Fibroblast of lung (primary cell): Measurements from ENCODE around the gene KANSL2. TPM values are rescaled to one million over a fixed set of nuclear protein-coding genes. Genes with fewer than 3 reads are reported as not detected.

Experiments used
- DNase-seq, 2 donors: peaks; one replicate each; pipeline versions ENCODE4 v3.0.0 to v3.0.0-alpha.2; 2010; ENCODE audit warnings: low read depth in 2 of 2
- H2AFZ ChIP-seq: 2 replicates; pipeline ENCODE4 v1.5.1; 2012; ENCODE audit warnings: low read length, control low read depth, inconsistent platforms
- H3K27ac ChIP-seq: 2 replicates; pipeline ENCODE4 v1.5.1; 2011; ENCODE audit warnings: low read length, control low read depth; ENCODE audit not compliant: insufficient read depth
- H3K27me3 ChIP-seq: 2 replicates; pipeline ENCODE4 v1.5.1; 2011; ENCODE audit warnings: mild to moderate bottlenecking, low read length; ENCODE audit not compliant: control insufficient read depth, insufficient read depth
- H3K36me3 ChIP-seq: 2 replicates; pipeline ENCODE4 v1.5.1; 2011; ENCODE audit warnings: low read length; ENCODE audit not compliant: control insufficient read depth, insufficient read depth
- H3K4me1 ChIP-seq: 2 replicates; pipeline ENCODE4 v1.5.1; 2011; ENCODE audit warnings: low read length; ENCODE audit not compliant: control insufficient read depth, insufficient read depth; ENCODE audit errors: extremely low read depth
- H3K4me2 ChIP-seq: 2 replicates; pipeline ENCODE4 v1.5.1; 2011; ENCODE audit warnings: low read length, control low read depth; ENCODE audit not compliant: insufficient read depth; ENCODE audit errors: extremely low read depth
- H3K4me3 ChIP-seq, 4 experiments: fragments of 200-600 bp in 1 of 4; sonication (generic) in 1 of 4; replicated peaks in 1 of 4; 2 replicates each; pipeline ENCODE4 v1.5.1; 2011 to 2016; ENCODE audit warnings: low read length in 4 of 4, low read depth in 3 of 4, mild to moderate bottlenecking in 3 of 4, control low read depth in 2 of 4, inconsistent platforms in 1 of 4, mixed read lengths in 1 of 4; ENCODE audit not compliant: insufficient read depth in 1 of 4; ENCODE audit errors: control extremely low read depth in 1 of 4
- H3K79me2 ChIP-seq: 2 replicates; pipeline ENCODE4 v1.5.1; 2012; ENCODE audit warnings: mild to moderate bottlenecking, low read length, inconsistent platforms; ENCODE audit not compliant: control insufficient read depth, insufficient read depth
- H3K9ac ChIP-seq: 2 replicates; pipeline ENCODE4 v1.5.1; 2011; ENCODE audit warnings: mild to moderate bottlenecking, low read length, control low read depth; ENCODE audit not compliant: insufficient read depth
- H3K9me3 ChIP-seq: 2 replicates; pipeline ENCODE4 v1.5.1; 2012; ENCODE audit warnings: low read depth, low read length; ENCODE audit not compliant: control insufficient read depth, insufficient read depth
- H4K20me1 ChIP-seq: 2 replicates; pipeline ENCODE4 v1.5.1; 2011; ENCODE audit warnings: low read length; ENCODE audit not compliant: control insufficient read depth, insufficient read depth; ENCODE audit errors: extremely low read depth
- EZH2 ChIP-seq: IDR thresholded peaks from 2 replicates; pipeline ENCODE4 v1.5.1; 2012; ENCODE audit warnings: low read length, control low read depth, mild to moderate bottlenecking; ENCODE audit errors: missing control alignments
- polyA plus RNA-seq, 2 donors: library from polyadenylated mRNA; depleted of rRNA in 1 of 2; stranded (reverse) in 1 of 2; unstranded in 1 of 2; fragments of >200 nt; gene quantifications; 2 replicates each; pipeline ENCODE4 v1.2.1, GENCODE V29; 2011 to 2012; ENCODE audit warnings: missing spikeins in 1 of 2
- total RNA-seq: library from RNA; depleted of rRNA; stranded (reverse); fragments of >200 nt; gene quantifications from 2 replicates; pipeline ENCODE4 v1.2.1, GENCODE V29; 2014
- TF ChIP-seq, protein P1 (sequence below), 2 donors: IDR thresholded peaks in 1 of 2; conservative IDR thresholded peaks in 1 of 2; 1 replicate in 1 of 2; 2 replicates in 1 of 2; pipeline ENCODE4 v1.5.1; 2011 to 2012; ENCODE audit warnings: low read length in 2 of 2, control low read depth in 1 of 2, inconsistent platforms in 1 of 2, low read depth in 1 of 2, mild to moderate bottlenecking in 1 of 2

Gene KANSL2
- total and polyA plus RNA-seq, 2 donors (not counting 1 experiment from before 2014, with no cell fraction given) = 38.8 to 51.2 TPM

GRCh38 chr12:48717252-48717695 is 35.2 kb upstream of the KANSL2 start:
- Histone ChIP-seq H3K4me3 (peak overlapping the region; percentile 53 to 94 (median 74)), H3K36me3 (no peaks in the 10 kb centered on the region), H3K79me2 (peaks cover 38% of the 10 kb centered on the region), H3K9me3 (no peaks in the 10 kb centered on the region), H3K27me3 (no peaks in the 10 kb centered on the region), H3K27ac (peak overlapping the region; percentile 98), H3K4me1 (peaks cover 3% of the 10 kb centered on the region), H4K20me1 (no peaks in the 10 kb centered on the region), H3K9ac (peak overlapping the region; percentile 66), H3K4me2 (peak overlapping the region; percentile 78), H2AFZ (peak overlapping the region; percentile 83)
- TF ChIP-seq, protein P1, sequence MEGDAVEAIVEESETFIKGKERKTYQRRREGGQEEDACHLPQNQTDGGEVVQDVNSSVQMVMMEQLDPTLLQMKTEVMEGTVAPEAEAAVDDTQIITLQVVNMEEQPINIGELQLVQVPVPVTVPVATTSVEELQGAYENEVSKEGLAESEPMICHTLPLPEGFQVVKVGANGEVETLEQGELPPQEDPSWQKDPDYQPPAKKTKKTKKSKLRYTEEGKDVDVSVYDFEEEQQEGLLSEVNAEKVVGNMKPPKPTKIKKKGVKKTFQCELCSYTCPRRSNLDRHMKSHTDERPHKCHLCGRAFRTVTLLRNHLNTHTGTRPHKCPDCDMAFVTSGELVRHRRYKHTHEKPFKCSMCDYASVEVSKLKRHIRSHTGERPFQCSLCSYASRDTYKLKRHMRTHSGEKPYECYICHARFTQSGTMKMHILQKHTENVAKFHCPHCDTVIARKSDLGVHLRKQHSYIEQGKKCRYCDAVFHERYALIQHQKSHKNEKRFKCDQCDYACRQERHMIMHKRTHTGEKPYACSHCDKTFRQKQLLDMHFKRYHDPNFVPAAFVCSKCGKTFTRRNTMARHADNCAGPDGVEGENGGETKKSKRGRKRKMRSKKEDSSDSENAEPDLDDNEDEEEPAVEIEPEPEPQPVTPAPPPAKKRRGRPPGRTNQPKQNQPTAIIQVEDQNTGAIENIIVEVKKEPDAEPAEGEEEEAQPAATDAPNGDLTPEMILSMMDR (conservative IDR thresholded peaks at IDR 0.05 in 1 of 2, IDR thresholded peaks at IDR 0.05 in 1 of 2; ENCODE audit: low read depth in 1 of 2, low read length in 2 of 2) = no peak
- TF ChIP-seq EZH2 = no peak
- DNase-seq = peak in 1 of 2 donors; percentile 23

- Histone ChIP-seq H3K79me2 (peaks cover 42% of the 10 kb centered on the region), H4K20me1 (no peaks in the 10 kb centered on the region), H3K4me2 (peak within 1 kb of the TSS; percentile 78), H3K9ac (peak within 1 kb of the TSS; percentile 90), H2AFZ (peak within 1 kb of the TSS; percentile 83), H3K4me1 (peaks cover 3% of the 10 kb centered on the region), H3K27me3 (no peaks in the 10 kb centered on the region), H3K27ac (peak within 1 kb of the TSS; percentile 98), H3K9me3 (no peaks in the 10 kb centered on the region), H3K4me3 (peak within 1 kb of the TSS; percentile 64 to 94 (median 81)), H3K36me3 (no peaks in the 10 kb centered on the region)
- TF ChIP-seq, protein P1 (conservative IDR thresholded peaks at IDR 0.05 in 1 of 2, IDR thresholded peaks at IDR 0.05 in 1 of 2; ENCODE audit: low read depth in 1 of 2, low read length in 2 of 2) = peak; percentile 40 to 42
- TF ChIP-seq EZH2 = no peak
- DNase-seq = peak; percentile 100
Observed at GRCh38 chr12:48716493-48717251, 34.6 kb upstream of the KANSL2 start, which contains the start of gene CCNT1. Gene CCNT1 (minus strand): TSS chr12:48716707. CDS start chr12:48716675, 32 bp downstream.

- Histone ChIP-seq H3K9me3 (no peaks in the 10 kb centered on the region), H3K36me3 (no peaks in the 10 kb centered on the region), H3K9ac (peak overlapping the region; percentile 90), H3K4me3 (peak overlapping the region; percentile 64 to 94 (median 81)), H3K79me2 (peaks cover 45% of the 10 kb centered on the region), H4K20me1 (no peaks in the 10 kb centered on the region), H3K27ac (peak overlapping the region; percentile 98), H2AFZ (peak overlapping the region; percentile 6), H3K27me3 (no peaks in the 10 kb centered on the region), H3K4me2 (peak overlapping the region; percentile 73), H3K4me1 (peaks cover 3% of the 10 kb centered on the region)
- peak in 1 of 2 donors; percentile 14 for DNase-seq
- TF ChIP-seq, protein P1 (conservative IDR thresholded peaks at IDR 0.05 in 1 of 2, IDR thresholded peaks at IDR 0.05 in 1 of 2; ENCODE audit: low read depth in 1 of 2, low read length in 2 of 2) = no peak
- TF ChIP-seq EZH2 = no peak
Observed at GRCh38 chr12:48716168-48716492, 34.1 kb upstream of the KANSL2 start.
